Lower leg skin (tissue), 3 donors: Measurements from ENCODE around the gene CGAS.

Experiments
- POLR2A ChIP-seq, 2 donors: fragments of 450-650 bp; IDR thresholded peaks; one replicate each; pipeline ENCODE4 v1.6.1; 2016 to 2017; ENCODE audit warnings: antibody characterized with exemption in 2 of 2, mild to moderate bottlenecking in 1 of 2, moderate library complexity in 1 of 2
- TF ChIP-seq, protein P1 (sequence below), 3 donors: fragments of 450-650 bp; IDR thresholded peaks; one replicate each; pipeline ENCODE4 v1.5.1; 2016; ENCODE audit warnings: antibody characterized with exemption in 3 of 3, mild to moderate bottlenecking in 3 of 3, moderate library complexity in 2 of 3

DNA sequence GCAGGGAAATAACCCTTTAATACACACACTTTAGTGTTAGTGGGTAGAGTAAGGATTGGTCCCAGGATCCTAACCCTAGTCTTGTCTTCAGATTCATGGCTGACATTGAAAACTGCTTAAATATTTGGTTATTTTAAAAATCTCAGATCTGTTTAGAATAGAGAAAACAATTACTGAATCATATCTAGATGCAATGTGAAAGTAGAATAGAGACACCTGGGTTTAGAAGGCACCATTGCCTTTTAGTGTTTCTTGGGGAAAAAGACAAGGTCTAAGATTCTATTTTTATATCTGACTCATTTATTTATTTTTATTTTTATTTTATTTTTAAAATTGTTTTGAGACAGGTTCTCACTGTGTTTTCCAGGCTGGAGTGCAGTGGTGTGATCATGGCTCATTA, 51.4 kb downstream of the CGAS start:
- TF ChIP-seq, protein P1, sequence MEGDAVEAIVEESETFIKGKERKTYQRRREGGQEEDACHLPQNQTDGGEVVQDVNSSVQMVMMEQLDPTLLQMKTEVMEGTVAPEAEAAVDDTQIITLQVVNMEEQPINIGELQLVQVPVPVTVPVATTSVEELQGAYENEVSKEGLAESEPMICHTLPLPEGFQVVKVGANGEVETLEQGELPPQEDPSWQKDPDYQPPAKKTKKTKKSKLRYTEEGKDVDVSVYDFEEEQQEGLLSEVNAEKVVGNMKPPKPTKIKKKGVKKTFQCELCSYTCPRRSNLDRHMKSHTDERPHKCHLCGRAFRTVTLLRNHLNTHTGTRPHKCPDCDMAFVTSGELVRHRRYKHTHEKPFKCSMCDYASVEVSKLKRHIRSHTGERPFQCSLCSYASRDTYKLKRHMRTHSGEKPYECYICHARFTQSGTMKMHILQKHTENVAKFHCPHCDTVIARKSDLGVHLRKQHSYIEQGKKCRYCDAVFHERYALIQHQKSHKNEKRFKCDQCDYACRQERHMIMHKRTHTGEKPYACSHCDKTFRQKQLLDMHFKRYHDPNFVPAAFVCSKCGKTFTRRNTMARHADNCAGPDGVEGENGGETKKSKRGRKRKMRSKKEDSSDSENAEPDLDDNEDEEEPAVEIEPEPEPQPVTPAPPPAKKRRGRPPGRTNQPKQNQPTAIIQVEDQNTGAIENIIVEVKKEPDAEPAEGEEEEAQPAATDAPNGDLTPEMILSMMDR (IDR thresholded peaks at IDR 0.05): no peak
- no peak for TF ChIP-seq POLR2A (IDR thresholded peaks at IDR 0.05)
